HL-60/S4 treated with phorbol 12-myristate 13-acetate at 8.2 ng/mL for 4 days and 3 days (cell line): ENCODE results near the gene USP10.

Source experiments
- in situ Hi-C: fragments of 300-500 bp; cut with MboI; formaldehyde crosslinking; loops from 2 replicates; pipeline ENCODE4 v1.15.0; 2022; ENCODE audit warnings: low sequenced_read_pairs

The USP10 gene

DNA sequence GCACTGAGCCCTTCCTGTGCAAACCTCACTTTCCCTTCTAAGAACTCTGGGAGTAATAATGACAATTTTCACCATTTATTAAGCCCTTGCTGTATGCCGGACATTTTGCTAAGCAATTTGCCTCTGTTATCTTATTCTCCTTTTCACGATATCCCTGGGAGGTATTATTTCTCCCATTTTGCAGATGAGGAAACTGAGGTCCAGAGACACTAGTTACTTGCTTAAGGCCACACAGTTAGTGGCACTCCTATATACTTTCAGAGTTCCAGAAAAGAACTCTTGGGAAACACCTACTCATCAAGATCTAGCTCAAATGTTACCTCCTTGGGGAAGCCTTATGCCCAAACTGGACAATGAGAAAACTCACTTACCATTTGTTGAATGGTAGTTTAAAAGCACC lies 4.8 kb upstream of the USP10 start:
- in situ Hi-C loops = no loop called here

- in situ Hi-C loops = no loop called here
These were observed 571 bp upstream of the USP10 start for GRCh38 chr16:84699147-84699711.

GRCh38 chr16:84700446-84701300 lies 873 bp downstream of the USP10 start:
- in situ Hi-C loops = no loop called here

GRCh38 chr16:84703681-84704080 lies 3.9 kb downstream of the USP10 start:
- in situ Hi-C loops = no loop called here

DNA sequence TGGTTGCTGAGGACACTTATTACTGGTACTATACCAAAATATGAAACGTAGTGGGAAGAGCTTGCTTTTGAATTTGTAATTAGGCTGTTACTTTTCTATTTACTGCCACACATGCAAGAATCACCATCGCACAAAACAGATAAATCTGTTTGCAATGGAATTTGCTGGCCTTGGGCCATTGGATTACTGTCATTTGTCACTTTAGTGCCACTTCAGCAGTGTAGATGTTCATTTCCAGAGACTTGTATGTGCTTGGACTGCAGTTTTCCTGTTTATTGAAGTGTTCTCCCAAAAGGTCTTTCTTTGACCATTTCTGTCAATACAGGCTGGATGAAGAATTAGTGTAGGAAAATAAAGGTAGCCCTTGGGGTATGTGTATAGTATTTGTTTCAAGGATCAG lies 4.5 kb downstream of the USP10 start:
- in situ Hi-C loops = no loop called here

DNA sequence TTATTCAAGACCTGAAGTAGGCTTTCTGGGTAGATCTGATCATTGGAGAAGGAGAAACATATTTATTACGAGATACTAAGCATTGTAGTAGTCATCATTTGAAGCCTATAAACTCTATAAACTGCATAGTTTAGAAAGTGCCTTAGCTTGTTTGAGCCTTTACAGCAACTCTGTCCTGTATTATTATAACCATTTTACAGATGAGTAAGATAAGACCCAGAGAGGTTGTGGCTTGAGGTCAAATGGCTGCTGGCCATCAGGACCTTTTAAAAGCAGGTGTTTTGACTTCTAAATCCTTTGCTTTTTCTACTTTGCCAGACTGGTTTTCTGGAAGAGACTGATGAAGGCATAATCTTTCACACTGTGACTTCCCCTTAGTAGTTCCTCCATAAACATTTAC lies 7.1 kb downstream of the USP10 start:
- in situ Hi-C loops = no loop called here

- in situ Hi-C loops = no loop called here
These were observed 9.8 kb downstream of the USP10 start for GRCh38 chr16:84709609-84710008.

GRCh38 chr16:84710686-84711085 lies 10.9 kb downstream of the USP10 start:
- in situ Hi-C loops = no loop called here

DNA sequence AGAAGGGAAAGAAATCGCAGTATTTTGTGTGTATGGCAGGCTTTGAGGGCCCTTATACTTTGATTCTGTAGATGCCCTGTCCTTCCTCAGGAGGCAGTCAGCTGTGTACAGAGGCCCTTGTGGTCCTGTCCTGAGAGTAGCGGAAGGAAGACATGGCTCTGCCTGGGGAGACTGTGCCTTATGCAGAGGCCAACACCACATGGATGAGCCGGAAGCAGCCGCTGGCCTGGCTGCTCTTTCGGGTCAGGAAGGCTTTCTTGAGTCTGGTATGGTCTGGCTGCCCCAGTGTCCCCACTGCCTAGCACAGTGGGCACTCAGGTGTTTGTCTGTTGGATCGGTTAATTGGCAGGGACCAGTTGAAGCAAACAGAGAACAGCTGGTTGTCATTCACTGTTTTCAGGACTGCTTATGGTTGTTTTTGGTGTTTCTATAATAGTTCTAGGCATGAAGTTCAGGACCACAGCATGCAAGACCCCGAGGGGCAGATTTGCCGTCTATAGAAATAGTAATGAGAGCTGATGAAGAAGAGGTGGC lies 12.4 kb downstream of the USP10 start:
- in situ Hi-C loops = no loop called here

GRCh38 chr16:84712801-84713775 lies 13.3 kb downstream of the USP10 start:
- in situ Hi-C loops = no loop called here

- in situ Hi-C loops = no loop called here
These were observed 14.2 kb downstream of the USP10 start for GRCh38 chr16:84714028-84714427.

DNA sequence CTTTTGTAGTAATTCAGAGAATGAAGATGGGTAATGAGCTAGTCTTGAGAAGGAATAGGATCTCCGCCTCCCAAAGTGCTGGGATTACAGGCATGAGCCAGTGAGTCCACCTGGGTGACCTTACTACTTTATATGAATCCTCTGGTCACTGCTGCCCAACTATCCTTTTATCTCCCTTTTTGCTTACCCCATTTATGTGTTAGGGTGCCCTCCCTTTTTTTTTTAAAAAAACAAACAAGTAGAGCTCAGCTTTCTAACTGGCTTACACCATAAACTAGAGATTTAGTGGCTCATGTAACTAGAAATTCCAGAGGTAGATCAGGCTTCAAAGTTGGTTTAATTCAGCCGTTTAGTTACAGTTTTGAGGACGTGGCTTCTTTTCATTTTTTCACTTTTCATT lies 15.6 kb downstream of the USP10 start:
- in situ Hi-C loops = no loop called here

DNA sequence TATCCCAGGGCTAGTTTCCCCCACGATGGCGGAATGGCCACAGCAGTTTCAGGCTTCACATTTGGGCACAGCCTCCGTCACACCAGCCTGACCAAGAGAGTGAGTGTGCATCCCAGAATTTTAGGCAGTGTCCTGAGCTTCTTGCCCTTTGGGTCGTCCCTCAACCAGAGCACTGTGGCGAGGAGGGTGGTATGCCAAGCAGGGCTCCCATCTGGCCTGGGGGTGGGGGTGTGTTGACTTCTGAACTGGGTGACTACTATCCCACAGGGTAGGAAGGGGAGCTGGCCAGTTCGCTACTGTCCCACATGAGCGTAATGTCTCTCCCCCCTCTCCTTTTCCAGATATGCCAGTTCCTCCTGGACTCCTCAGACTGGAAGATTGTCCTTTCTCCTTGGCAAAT lies 16.1 kb downstream of the USP10 start:
- in situ Hi-C loops = no loop called here

DNA sequence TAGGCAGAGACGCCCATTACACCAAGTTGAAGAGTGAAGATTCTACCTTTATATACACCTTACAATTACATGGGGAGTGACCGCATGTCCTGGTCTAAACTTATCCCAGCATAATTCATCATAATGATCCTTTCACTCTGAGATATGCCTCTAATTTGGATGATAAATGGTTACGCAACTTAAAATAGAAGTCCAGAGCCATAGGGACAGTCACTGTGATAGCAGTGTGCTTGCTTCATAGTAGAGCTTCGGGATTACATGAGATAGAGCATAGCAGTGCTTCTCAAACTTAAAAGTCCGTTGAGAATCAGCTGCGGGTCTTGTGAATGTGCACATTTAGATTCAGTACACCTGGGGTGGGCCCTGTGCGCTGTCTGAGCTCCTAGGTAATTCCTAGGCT lies 16.9 kb downstream of the USP10 start:
- in situ Hi-C loops = no loop called here

DNA sequence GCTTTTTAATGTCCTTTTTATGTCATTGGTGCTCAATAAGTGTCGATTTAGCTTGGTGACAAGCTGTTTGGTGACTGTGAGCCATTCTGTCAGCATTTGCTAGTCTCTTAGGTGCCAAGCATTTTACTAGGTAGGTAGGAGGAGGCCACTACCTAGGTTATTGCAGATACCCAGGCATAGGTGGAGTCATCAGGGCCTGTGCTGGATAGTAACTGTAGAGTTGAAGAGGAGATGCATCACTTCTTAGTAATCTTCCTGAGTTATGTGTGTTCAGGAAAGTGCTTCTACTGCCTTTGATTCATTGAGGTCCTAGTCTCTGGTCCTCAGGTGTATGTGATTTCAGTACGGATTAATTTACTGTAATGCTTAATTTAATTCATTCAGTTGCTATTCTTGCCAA lies 17.7 kb downstream of the USP10 start:
- in situ Hi-C loops = no loop called here

DNA sequence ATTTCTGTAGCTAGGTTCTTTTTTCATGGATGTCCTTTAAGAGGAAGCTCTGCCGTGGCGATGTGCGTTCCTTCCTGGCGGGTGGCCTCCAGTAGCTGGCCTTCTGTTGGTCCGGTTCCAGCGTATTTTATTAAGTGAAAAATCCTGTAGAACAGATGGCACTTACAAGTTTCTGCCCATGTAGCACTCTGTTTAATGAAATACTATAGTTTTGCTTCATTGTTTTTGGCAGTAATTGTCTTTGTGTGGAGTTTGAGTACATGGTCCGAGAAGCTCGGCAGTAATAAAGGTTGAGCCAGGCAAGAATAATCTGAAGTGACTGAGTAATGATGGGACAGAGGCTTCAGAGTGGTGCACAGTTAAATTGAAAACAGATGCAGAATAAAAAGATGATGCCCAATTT lies 20.4 kb downstream of the USP10 start:
- in situ Hi-C loops = no loop called here

- in situ Hi-C loops = no loop called here
These were observed 22.3 kb downstream of the USP10 start for GRCh38 chr16:84722068-84722467.

- in situ Hi-C loops = no loop called here
These were observed 24.1 kb downstream of the USP10 start for GRCh38 chr16:84723906-84724305.

DNA sequence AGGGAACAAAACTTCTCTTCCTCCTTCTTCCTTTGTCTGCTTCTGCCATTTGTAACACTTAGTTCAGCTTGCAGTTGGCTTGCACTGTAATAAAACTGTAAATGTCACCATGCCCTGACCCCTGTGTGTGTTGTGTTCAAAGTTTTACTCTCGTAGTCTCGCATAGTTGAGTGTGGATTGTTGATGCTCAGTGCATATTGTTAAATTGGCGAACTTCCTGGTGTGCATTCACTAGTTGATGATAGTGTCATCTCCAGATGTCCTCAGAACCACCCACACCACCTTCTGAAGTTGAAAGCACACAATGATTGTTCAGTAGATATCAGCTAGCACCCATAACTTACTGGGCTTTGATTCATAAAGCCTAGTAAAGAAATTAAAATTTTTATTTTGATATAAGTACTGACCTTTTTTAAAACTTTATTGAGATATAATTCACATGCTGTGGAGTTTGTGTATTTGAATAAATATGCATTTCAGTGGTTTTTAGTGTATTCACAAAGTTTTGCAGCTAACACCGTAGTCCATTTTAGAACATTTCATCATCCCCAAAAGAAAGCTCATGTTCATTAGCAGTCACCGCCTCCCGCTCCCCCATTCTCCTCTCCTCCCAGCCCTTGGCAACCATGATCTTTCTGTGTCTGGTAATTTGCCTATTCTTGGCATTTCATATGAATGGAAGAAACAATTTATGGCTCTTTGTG lies 25.0 kb downstream of the USP10 start:
- in situ Hi-C loops = loop anchor here (25.0 kb wide), 1 partner anchor 212 kb away; the partner anchor contains the start of gene MEAK7

GRCh38 chr16:84725481-84726078 lies 25.8 kb downstream of the USP10 start:
- in situ Hi-C loops = loop anchor here (25.0 kb wide), 1 partner anchor 213 kb away; the partner anchor contains the start of gene MEAK7
